H9 (cell line): ENCODE data around the gene PNPLA1. TPM values are rescaled to one million over a fixed set of nuclear protein-coding genes. Genes with fewer than 3 reads are reported as not detected.

Source experiments
- DNase-seq: peaks from one replicate; pipeline ENCODE4 v3.0.0-alpha.2; 2017
- H2AFZ ChIP-seq: one replicate; pipeline ENCODE4 v1.6.1; 2013; ENCODE audit warnings: mild to moderate bottlenecking, low read length, control low read depth, moderate library complexity
- H2AK5ac ChIP-seq: 2 replicates; pipeline ENCODE4 v1.6.1; 2013; ENCODE audit warnings: low read length, control low read depth, mixed read lengths; ENCODE audit not compliant: insufficient read length
- H2BK120ac ChIP-seq: one replicate; pipeline ENCODE4 v1.6.1; 2013; ENCODE audit warnings: low read depth, mild to moderate bottlenecking, low read length, control low read depth, inconsistent platforms; ENCODE audit not compliant: poor library complexity, severe bottlenecking
- H2BK12ac ChIP-seq: 2 replicates; pipeline ENCODE4 v1.6.1; 2013; ENCODE audit warnings: low read length, control low read depth, mixed read lengths, low read depth; ENCODE audit not compliant: insufficient read length
- H2BK15ac ChIP-seq: 2 replicates; pipeline ENCODE4 v1.6.1; 2013; ENCODE audit warnings: low read depth, low read length, control low read depth
- H2BK20ac ChIP-seq: one replicate; pipeline ENCODE4 v1.6.1; 2013; ENCODE audit warnings: low read depth, mild to moderate bottlenecking, low read length, control low read depth, inconsistent platforms; ENCODE audit not compliant: poor library complexity, severe bottlenecking
- H2BK5ac ChIP-seq: 2 replicates; pipeline ENCODE4 v1.6.1; 2013; ENCODE audit warnings: low read length, control low read depth, mixed read lengths; ENCODE audit not compliant: insufficient read length
- H3K14ac ChIP-seq: 2 replicates; pipeline ENCODE4 v1.6.1; 2013; ENCODE audit warnings: low read length, control low read depth; ENCODE audit not compliant: insufficient read depth
- H3K18ac ChIP-seq: 2 replicates; pipeline ENCODE4 v1.6.1; 2013; ENCODE audit warnings: low read depth, mild to moderate bottlenecking, mixed read lengths, low read length, control low read depth; ENCODE audit not compliant: insufficient read length
- H3K23ac ChIP-seq: 2 replicates; pipeline ENCODE4 v1.6.1; 2013; ENCODE audit warnings: low read length, control low read depth, mixed read lengths, low read depth; ENCODE audit not compliant: insufficient read length
- H3K23me2 ChIP-seq: 2 replicates; pipeline ENCODE4 v1.6.1; 2013; ENCODE audit warnings: low read depth, mild to moderate bottlenecking, mixed read lengths, low read length, control low read depth; ENCODE audit not compliant: insufficient read length, poor library complexity, severe bottlenecking
- H3K27ac ChIP-seq: 2 replicates; pipeline ENCODE4 v1.5.1; 2013; ENCODE audit warnings: low read length, control low read depth, mixed read lengths, low read depth; ENCODE audit not compliant: insufficient read length
- H3K27me3 ChIP-seq: 2 replicates; pipeline ENCODE4 v1.6.1; 2013; ENCODE audit warnings: low read length, control low read depth, inconsistent platforms; ENCODE audit not compliant: insufficient read depth
- H3K4ac ChIP-seq: 2 replicates; pipeline ENCODE4 v1.6.1; 2013; ENCODE audit warnings: low read depth, mild to moderate bottlenecking, control low read depth, inconsistent platforms, low read length, moderate library complexity
- H3K4me1 ChIP-seq: 2 replicates; pipeline ENCODE4 v1.6.1; 2013; ENCODE audit warnings: low read length, control low read depth, inconsistent platforms; ENCODE audit not compliant: insufficient read depth
- H3K4me2 ChIP-seq: 2 replicates; pipeline ENCODE4 v1.6.1; 2013; ENCODE audit warnings: low read length, control low read depth, mixed read lengths; ENCODE audit not compliant: insufficient read length, insufficient read depth
- H3K56ac ChIP-seq: 2 replicates; pipeline ENCODE4 v1.6.1; 2013; ENCODE audit warnings: low read depth, mild to moderate bottlenecking, mixed read lengths, low read length, control low read depth; ENCODE audit not compliant: insufficient read length
- H3K79me1 ChIP-seq: 2 replicates; pipeline ENCODE4 v1.6.1; 2013; ENCODE audit warnings: low read depth, mild to moderate bottlenecking, moderate library complexity, low read length, control low read depth, inconsistent platforms; ENCODE audit not compliant: insufficient read depth, poor library complexity, severe bottlenecking
- H3K79me2 ChIP-seq: 2 replicates; pipeline ENCODE4 v1.6.1; 2013; ENCODE audit warnings: low read length, control low read depth, inconsistent platforms; ENCODE audit not compliant: insufficient read depth
- H3K9ac ChIP-seq: 2 replicates; pipeline ENCODE4 v1.6.1; 2013; ENCODE audit warnings: low read length, control low read depth, mixed read lengths; ENCODE audit not compliant: insufficient read length; ENCODE audit errors: extremely low read depth
- H3K9me3 ChIP-seq: one replicate; pipeline ENCODE4 v1.6.1; 2013; ENCODE audit warnings: low read depth, low read length, inconsistent platforms; ENCODE audit not compliant: control insufficient read depth
- H3T11ph ChIP-seq: one replicate; pipeline ENCODE4 v1.6.1; 2013; ENCODE audit warnings: mild to moderate bottlenecking, low read length, control low read depth, inconsistent platforms
- H4K20me1 ChIP-seq: one replicate; pipeline ENCODE4 v1.6.1; 2013; ENCODE audit not compliant: control insufficient read depth, insufficient read length, insufficient read depth
- H4K5ac ChIP-seq: 2 replicates; pipeline ENCODE4 v1.6.1; 2013; ENCODE audit warnings: low read depth, mild to moderate bottlenecking, mixed read lengths, low read length, control low read depth; ENCODE audit not compliant: insufficient read length
- H4K8ac ChIP-seq: replicated peaks from 2 replicates; pipeline ENCODE4 v1.6.1; 2013; ENCODE audit warnings: low read length, control low read depth, mixed read lengths, low read depth; ENCODE audit not compliant: insufficient read length
- H4K91ac ChIP-seq: 2 replicates; pipeline ENCODE4 v1.6.1; 2013; ENCODE audit warnings: low read depth, mild to moderate bottlenecking, moderate library complexity, mixed read lengths, low read length, control low read depth; ENCODE audit not compliant: insufficient read length
- H3K27ac Mint-ChIP-seq, 3 experiments: 2 replicates in 2 of 3; 3 replicates in 1 of 3; pipeline ENCODE4 v1.8.0; 2020 to 2021; ENCODE audit warnings: mixed read lengths in 3 of 3, mild to moderate bottlenecking in 1 of 3, moderate library complexity in 1 of 3
- H3K27me3 Mint-ChIP-seq: 2 replicates; pipeline ENCODE4 v1.8.0; 2021; ENCODE audit warnings: low read depth, mild to moderate bottlenecking, moderate library complexity, mixed read lengths
- H3K36me3 Mint-ChIP-seq, 3 experiments: 2 replicates in 2 of 3; 3 replicates in 1 of 3; pipeline ENCODE4 v1.8.0; 2020 to 2021; ENCODE audit warnings: low read depth in 3 of 3, mixed read lengths in 3 of 3; ENCODE audit not compliant: insufficient read depth in 1 of 3
- H3K4me1 Mint-ChIP-seq, 2 experiments: 2 replicates each; pipeline ENCODE4 v1.8.0; 2020; ENCODE audit warnings: mixed read lengths in 2 of 2
- H3K4me3 Mint-ChIP-seq, 2 experiments: 2 replicates in 1 of 2; 3 replicates in 1 of 2; pipeline ENCODE4 v1.8.0; 2020 to 2021; ENCODE audit warnings: mild to moderate bottlenecking in 2 of 2, mixed read lengths in 2 of 2, moderate library complexity in 1 of 2
- H3K9me3 Mint-ChIP-seq, 2 experiments: 2 replicates in 1 of 2; 3 replicates in 1 of 2; pipeline ENCODE4 v1.8.0; 2020; ENCODE audit warnings: mild to moderate bottlenecking in 2 of 2, mixed read lengths in 2 of 2, moderate library complexity in 1 of 2
- WGBS: extraction: QIAGEN DNeasy Blood & Tissue Kit; methylation state at CpG from one replicate; pipeline ENCODE4 v1.1.7; 2013; ENCODE audit warnings: missing lambda C conversion rate, low lambda C conversion rate, mixed read lengths; ENCODE audit not compliant: insufficient read length; ENCODE audit errors: extremely low coverage; 5-methylcytosine and 5-hydroxymethylcytosine counted together
- total RNA-seq: library from RNA; stranded (reverse); gene quantifications from 2 replicates; pipeline ENCODE4 v1.2.1, GENCODE V29; 2021
- TF ChIP-seq, protein P1 (sequence below): fragments of 200-600 bp; sonication (generic); conservative IDR thresholded peaks from 3 replicates; pipeline ENCODE4 v1.8.0; 2021; ENCODE audit warnings: antibody characterized with exemption, mild to moderate bottlenecking

PNPLA1 gene
- total RNA-seq, 1 experiment from 2014 or later: 0.09 TPM

- no peak overlapping the region for H3K9ac ChIP-seq
- WGBS: no CpG with 5 or more reads among the region's 8 CpGs
- no peak for DNase-seq
- no peak overlapping the region for H3K56ac ChIP-seq
- no peak overlapping the region for H2AFZ ChIP-seq
- TF ChIP-seq, protein P1, sequence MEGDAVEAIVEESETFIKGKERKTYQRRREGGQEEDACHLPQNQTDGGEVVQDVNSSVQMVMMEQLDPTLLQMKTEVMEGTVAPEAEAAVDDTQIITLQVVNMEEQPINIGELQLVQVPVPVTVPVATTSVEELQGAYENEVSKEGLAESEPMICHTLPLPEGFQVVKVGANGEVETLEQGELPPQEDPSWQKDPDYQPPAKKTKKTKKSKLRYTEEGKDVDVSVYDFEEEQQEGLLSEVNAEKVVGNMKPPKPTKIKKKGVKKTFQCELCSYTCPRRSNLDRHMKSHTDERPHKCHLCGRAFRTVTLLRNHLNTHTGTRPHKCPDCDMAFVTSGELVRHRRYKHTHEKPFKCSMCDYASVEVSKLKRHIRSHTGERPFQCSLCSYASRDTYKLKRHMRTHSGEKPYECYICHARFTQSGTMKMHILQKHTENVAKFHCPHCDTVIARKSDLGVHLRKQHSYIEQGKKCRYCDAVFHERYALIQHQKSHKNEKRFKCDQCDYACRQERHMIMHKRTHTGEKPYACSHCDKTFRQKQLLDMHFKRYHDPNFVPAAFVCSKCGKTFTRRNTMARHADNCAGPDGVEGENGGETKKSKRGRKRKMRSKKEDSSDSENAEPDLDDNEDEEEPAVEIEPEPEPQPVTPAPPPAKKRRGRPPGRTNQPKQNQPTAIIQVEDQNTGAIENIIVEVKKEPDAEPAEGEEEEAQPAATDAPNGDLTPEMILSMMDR: no peak
- H3K23ac ChIP-seq: no peak overlapping the region
- H4K5ac ChIP-seq: no peak overlapping the region
- H2BK12ac ChIP-seq: no peak overlapping the region
- H2BK120ac ChIP-seq: no peak overlapping the region
- H3T11ph ChIP-seq: no peak overlapping the region
- H3K36me3 Mint-ChIP-seq: no peaks in the 10 kb centered on the region
- no peak overlapping the region for H2BK15ac ChIP-seq
- no peak overlapping the region for H3K4ac ChIP-seq
- H3K9me3 Mint-ChIP-seq: no peaks in the 10 kb centered on the region
- no peak overlapping the region for H3K14ac ChIP-seq
- no peak overlapping the region for H2BK20ac ChIP-seq
- no peaks in the 10 kb centered on the region for H3K79me1 ChIP-seq
- no peak overlapping the region for H3K27ac Mint-ChIP-seq
- H3K27me3 Mint-ChIP-seq: peaks cover 10% of the 10 kb centered on the region
- no peaks in the 10 kb centered on the region for H3K23me2 ChIP-seq
- no peak overlapping the region for H2AK5ac ChIP-seq
- no peak overlapping the region for H3K4me3 Mint-ChIP-seq
- H4K8ac ChIP-seq: no peak overlapping the region
- no peaks in the 10 kb centered on the region for H3K4me1 ChIP-seq
- no peak overlapping the region for H2BK5ac ChIP-seq
- H4K20me1 ChIP-seq: no peaks in the 10 kb centered on the region
- H3K27me3 ChIP-seq: no peaks in the 10 kb centered on the region; the same call in 1 of the 2 replicates
- no peaks in the 10 kb centered on the region for H3K9me3 ChIP-seq
- H3K18ac ChIP-seq: no peak overlapping the region
- H3K4me1 Mint-ChIP-seq: peaks cover 3 to 5% of the 10 kb centered on the region in 2 experiments; a peak in 3 of 4 replicates
- no peak overlapping the region for H4K91ac ChIP-seq
- H3K4me2 ChIP-seq: no peak overlapping the region
- no peak overlapping the region for H3K27ac ChIP-seq
- H3K79me2 ChIP-seq: no peaks in the 10 kb centered on the region
Measured at GRCh38 chr6:36272234-36272633, 2.4 kb downstream of the PNPLA1 start.
